ENCODE data around the gene ELANE. TPM values are rescaled to one million over a fixed set of nuclear protein-coding genes. Genes with fewer than 3 reads are reported as not detected.

Gene ELANE
- total RNA-seq, 1 donor from 2014 or later = 0.67 TPM

DNA sequence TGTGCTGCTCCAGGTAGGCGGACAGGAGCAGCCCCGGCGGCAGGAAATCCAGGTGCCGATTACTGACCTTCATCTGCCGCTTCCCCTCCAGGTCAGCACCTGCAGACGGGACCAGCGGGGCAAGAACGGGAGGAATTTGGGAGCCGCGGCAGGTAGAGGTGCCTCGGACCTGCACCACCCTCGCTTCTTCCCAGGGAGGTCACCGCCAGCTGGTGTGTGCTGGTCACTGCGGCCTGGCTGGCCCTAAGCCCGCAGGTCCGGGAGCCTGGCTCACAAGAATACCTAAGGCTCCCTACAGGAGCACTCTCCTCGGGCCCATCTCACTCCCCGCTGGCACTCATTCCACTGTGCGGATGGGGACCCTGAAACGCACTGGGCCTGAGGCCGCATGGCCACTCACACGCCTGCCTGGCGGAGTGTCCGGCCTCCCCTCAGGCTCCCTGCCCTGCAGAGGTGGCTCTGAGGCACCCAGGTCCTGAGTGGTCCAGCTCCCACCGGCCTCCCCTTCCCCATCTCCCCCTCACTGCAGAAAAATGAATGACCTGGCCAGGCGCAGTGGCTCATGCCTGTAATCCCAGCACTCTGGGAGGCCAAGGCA, 45.4 kb downstream of the ELANE start:
- no peaks in the 10 kb centered on the region for H3K27me3 ChIP-seq (ENCODE audit: control insufficient read depth, insufficient read depth, low read length)
- H3K36me3 ChIP-seq (ENCODE audit: control insufficient read depth, insufficient read depth, low read length) = peaks cover 5% of the 10 kb centered on the region
- DNase-seq (ENCODE audit: low read depth) = no peak
- TF ChIP-seq, protein P1, sequence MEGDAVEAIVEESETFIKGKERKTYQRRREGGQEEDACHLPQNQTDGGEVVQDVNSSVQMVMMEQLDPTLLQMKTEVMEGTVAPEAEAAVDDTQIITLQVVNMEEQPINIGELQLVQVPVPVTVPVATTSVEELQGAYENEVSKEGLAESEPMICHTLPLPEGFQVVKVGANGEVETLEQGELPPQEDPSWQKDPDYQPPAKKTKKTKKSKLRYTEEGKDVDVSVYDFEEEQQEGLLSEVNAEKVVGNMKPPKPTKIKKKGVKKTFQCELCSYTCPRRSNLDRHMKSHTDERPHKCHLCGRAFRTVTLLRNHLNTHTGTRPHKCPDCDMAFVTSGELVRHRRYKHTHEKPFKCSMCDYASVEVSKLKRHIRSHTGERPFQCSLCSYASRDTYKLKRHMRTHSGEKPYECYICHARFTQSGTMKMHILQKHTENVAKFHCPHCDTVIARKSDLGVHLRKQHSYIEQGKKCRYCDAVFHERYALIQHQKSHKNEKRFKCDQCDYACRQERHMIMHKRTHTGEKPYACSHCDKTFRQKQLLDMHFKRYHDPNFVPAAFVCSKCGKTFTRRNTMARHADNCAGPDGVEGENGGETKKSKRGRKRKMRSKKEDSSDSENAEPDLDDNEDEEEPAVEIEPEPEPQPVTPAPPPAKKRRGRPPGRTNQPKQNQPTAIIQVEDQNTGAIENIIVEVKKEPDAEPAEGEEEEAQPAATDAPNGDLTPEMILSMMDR (IDR thresholded peaks at IDR 0.05; ENCODE audit: insufficient read depth, low read length, poor library complexity, severe bottlenecking) = peak; percentile 22
- H3K4me3 ChIP-seq (ENCODE audit: low read depth, low read length) = no peak overlapping the region

DNA sequence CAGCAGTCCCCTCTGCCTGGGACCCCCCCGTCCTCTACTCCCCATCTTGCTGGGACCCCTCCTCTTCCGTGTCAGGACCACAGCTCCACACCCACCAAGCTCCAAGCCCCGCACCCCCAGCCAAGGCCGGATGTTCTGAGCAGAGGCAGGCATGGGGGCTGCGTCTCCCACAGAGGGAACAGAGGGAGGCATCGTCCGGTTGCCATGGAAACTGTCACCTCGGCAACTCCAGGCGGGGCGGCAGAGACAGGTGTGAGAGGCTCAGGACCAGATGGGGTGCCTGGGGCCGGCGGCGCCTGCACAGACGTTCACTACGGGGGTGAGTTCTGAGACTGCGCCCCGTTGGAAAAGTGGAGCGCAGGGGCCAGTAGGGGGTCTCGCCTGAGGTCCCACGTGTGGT, 46.6 kb downstream of the ELANE start:
- TF ChIP-seq, protein P1 (IDR thresholded peaks at IDR 0.05; ENCODE audit: insufficient read depth, low read length, poor library complexity, severe bottlenecking) = no peak
- no peaks in the 10 kb centered on the region for H3K27me3 ChIP-seq (ENCODE audit: control insufficient read depth, insufficient read depth, low read length)
- peaks cover 5% of the 10 kb centered on the region for H3K36me3 ChIP-seq (ENCODE audit: control insufficient read depth, insufficient read depth, low read length)
- no peak for DNase-seq (ENCODE audit: low read depth)
- H3K4me3 ChIP-seq (ENCODE audit: low read depth, low read length) = no peak overlapping the region

DNA sequence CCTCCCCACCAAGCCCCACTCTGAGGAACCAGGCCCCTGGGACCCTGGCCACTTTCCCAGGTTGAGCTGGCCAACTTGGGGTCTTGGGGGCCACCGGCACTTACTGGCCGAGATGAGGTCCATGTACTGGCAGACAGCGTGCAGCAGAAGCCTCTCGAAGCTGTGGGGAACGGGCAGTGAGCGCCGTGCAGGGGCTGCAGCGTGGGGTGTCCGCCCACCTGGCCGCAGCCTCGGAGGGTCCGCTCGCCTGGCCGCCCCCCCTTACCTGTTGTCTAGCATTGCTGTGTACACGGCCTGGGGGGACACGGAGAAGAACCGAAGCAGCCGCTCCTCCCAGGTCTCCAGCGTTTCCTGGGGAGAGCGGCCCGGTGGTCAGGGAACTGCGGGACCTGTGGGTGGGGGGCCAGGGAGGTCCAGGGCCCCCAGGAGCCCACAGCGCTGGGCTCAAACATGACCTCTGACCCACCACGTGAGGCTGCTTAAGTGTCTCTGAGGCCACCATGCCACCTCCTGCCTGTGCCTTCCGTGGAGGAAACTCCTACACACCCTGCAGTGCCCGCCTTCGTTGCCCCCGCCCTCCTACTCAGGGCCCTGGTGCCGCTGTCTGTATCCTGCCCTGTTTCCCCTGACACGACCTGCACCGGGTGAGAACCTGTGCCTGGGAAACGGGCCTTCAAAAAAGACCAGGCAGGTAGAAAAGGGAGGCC, 47.4 kb downstream of the ELANE start:
- H3K27me3 ChIP-seq (ENCODE audit: control insufficient read depth, insufficient read depth, low read length) = no peaks in the 10 kb centered on the region
- DNase-seq (ENCODE audit: low read depth) = no peak
- no peak overlapping the region for H3K4me3 ChIP-seq (ENCODE audit: low read depth, low read length)
- H3K36me3 ChIP-seq (ENCODE audit: control insufficient read depth, insufficient read depth, low read length) = peaks cover 5% of the 10 kb centered on the region
- TF ChIP-seq, protein P1 (IDR thresholded peaks at IDR 0.05; ENCODE audit: insufficient read depth, low read length, poor library complexity, severe bottlenecking) = no peak

DNA sequence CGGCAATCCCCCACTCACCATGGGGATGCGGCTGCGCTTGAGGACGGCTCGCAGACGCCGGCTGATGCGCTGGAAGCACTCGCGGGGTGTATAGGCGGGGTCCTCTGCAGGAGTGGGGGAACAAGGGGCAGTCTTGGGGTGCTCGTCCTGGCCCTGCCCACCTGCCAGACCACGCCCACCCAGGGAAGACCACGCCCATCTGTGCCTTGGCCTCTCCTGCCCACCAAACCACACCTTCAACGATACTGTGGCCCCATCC, 47.9 kb downstream of the ELANE start:
- DNase-seq (ENCODE audit: low read depth) = no peak
- Histone ChIP-seq H3K27me3 (ENCODE audit: control insufficient read depth, insufficient read depth, low read length) (no peaks in the 10 kb centered on the region), H3K36me3 (ENCODE audit: control insufficient read depth, insufficient read depth, low read length) (peaks cover 5% of the 10 kb centered on the region), H3K4me3 (ENCODE audit: low read depth, low read length) (no peak overlapping the region)
- TF ChIP-seq, protein P1 (IDR thresholded peaks at IDR 0.05; ENCODE audit: insufficient read depth, low read length, poor library complexity, severe bottlenecking) = no peak

DNA sequence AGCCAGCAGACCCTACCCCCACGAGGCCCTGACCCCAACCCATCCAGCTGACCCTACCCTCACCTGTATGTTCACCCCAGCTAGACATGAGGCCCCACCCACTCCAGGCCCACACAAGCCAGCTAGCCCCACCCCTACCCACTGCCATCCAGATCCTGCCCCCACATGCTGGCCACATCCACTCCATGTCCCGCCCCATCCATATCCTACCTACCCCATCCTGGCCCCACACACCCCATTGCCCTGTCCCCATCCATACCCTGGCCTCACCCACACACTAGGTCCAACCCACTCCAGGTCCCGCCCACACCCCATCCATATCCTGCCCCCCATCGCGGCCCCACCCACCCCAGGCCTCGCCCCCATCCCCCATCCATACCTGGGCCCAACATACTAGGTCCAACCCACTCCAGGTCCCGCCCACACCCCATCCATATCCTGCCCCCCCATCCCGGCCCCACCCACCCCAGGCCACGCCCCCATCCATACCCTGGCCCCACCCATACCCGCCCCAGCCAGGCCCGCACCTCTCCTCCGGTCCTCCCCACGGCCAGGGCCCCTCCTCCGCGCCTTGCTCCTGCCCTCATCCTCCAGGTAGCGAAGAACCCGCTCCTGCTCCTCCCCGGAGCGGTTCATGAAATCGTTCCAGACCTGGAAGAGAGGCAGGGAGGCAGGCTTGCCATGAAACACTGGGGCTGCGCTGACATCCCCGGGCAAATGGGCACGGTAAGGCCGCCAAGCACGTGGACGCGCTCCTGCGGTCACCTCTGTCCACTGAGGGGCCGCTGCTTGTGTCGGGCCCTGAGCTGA, 48.4 kb downstream of the ELANE start:
- no peaks in the 10 kb centered on the region for H3K27me3 ChIP-seq (ENCODE audit: control insufficient read depth, insufficient read depth, low read length)
- H3K4me3 ChIP-seq (ENCODE audit: low read depth, low read length) = no peak overlapping the region
- H3K36me3 ChIP-seq (ENCODE audit: control insufficient read depth, insufficient read depth, low read length) = peaks cover 5% of the 10 kb centered on the region
- TF ChIP-seq, protein P1 (IDR thresholded peaks at IDR 0.05; ENCODE audit: insufficient read depth, low read length, poor library complexity, severe bottlenecking) = no peak
- no peak for DNase-seq (ENCODE audit: low read depth)

Data from kidney epithelial cell (primary cell).